Progenitor cell of endocrine pancreas (in vitro differentiated cells): Measurements from ENCODE around the gene PRDM9. TPM values are rescaled to one million over a fixed set of nuclear protein-coding genes. Genes with fewer than 3 reads are reported as not detected.
"Not testable (repeated sequence)": the region's sequence is repeated elsewhere in the genome, so short reads cannot be mapped to it uniquely, and the experiment has no call there.

Experiments used
- DNase-seq: peaks from one replicate; pipeline ENCODE4 v3.0.0; 2021; ENCODE audit warnings: low spot score; ENCODE audit not compliant: unreplicated experiment
- H3K27ac Mint-ChIP-seq: 2 replicates; pipeline ENCODE4 v1.8.0; 2021; ENCODE audit warnings: mild to moderate bottlenecking, moderate library complexity, mixed read lengths
- H3K27me3 Mint-ChIP-seq: 2 replicates; pipeline ENCODE4 v1.8.0; 2021; ENCODE audit warnings: mixed read lengths
- H3K36me3 Mint-ChIP-seq: 2 replicates; pipeline ENCODE4 v1.8.0; 2022; ENCODE audit warnings: mixed read lengths; ENCODE audit not compliant: insufficient read depth
- H3K4me1 Mint-ChIP-seq: 2 replicates; pipeline ENCODE4 v1.8.0; 2021; ENCODE audit warnings: low read depth, mixed read lengths
- H3K4me3 Mint-ChIP-seq: 2 replicates; pipeline ENCODE4 v1.8.0; 2021; ENCODE audit warnings: low read depth, mild to moderate bottlenecking, moderate library complexity, mixed read lengths
- H3K9me3 Mint-ChIP-seq: 2 replicates; pipeline ENCODE4 v1.8.0; 2021; ENCODE audit warnings: low read depth, mixed read lengths
- CTCF ChIP-seq: fragments of 200-600 bp; sonication (generic); IDR thresholded peaks from one replicate; pipeline ENCODE4 v1.5.0; 2021; ENCODE audit warnings: antibody characterized with exemption, mild to moderate bottlenecking; ENCODE audit not compliant: unreplicated experiment
- total RNA-seq: library from RNA; stranded (reverse); gene quantifications from 2 replicates; pipeline ENCODE4 v1.2.1, GENCODE V29; 2021

PRDM9 gene
- total RNA-seq, 1 donor from 2014 or later = not detected

GRCh38 chr5:23483090-23483489, 24.3 kb upstream of the PRDM9 start:
- H3K9me3 Mint-ChIP-seq = peaks cover 10% of the 10 kb centered on the region
- H3K27me3 Mint-ChIP-seq = no peaks in the 10 kb centered on the region
- no peak overlapping the region for H3K4me3 Mint-ChIP-seq
- no peaks in the 10 kb centered on the region for H3K4me1 Mint-ChIP-seq
- H3K27ac Mint-ChIP-seq = no peak overlapping the region
- H3K36me3 Mint-ChIP-seq = no peaks in the 10 kb centered on the region
- no peak for TF ChIP-seq CTCF
- no peak for DNase-seq

GRCh38 chr5:23484096-23484495, 23.3 kb upstream of the PRDM9 start:
- Mint-ChIP-seq H3K4me3 (no peak overlapping the region), H3K36me3 (no peaks in the 10 kb centered on the region), H3K27me3 (no peaks in the 10 kb centered on the region), H3K27ac (no peak overlapping the region), H3K9me3 (peaks cover 19% of the 10 kb centered on the region), H3K4me1 (no peaks in the 10 kb centered on the region)
- no peak for DNase-seq
- no peak for TF ChIP-seq CTCF

GRCh38 chr5:23486227-23486626, 21.2 kb upstream of the PRDM9 start:
- not testable (repeated sequence) for DNase-seq, H3K27ac Mint-ChIP-seq

GRCh38 chr5:23490993-23491392, 16.4 kb upstream of the PRDM9 start:
- Mint-ChIP-seq H3K4me3 (no peak overlapping the region), H3K27me3 (no peaks in the 10 kb centered on the region), H3K9me3 (peaks cover 19% of the 10 kb centered on the region), H3K4me1 (peaks cover 2% of the 10 kb centered on the region), H3K27ac (no peak overlapping the region), H3K36me3 (no peaks in the 10 kb centered on the region)
- no peak for DNase-seq
- no peak for TF ChIP-seq CTCF

More at GRCh38 chr5:23486227-23486626, 21.2 kb upstream of the PRDM9 start:
- H3K36me3 Mint-ChIP-seq, H3K4me3 Mint-ChIP-seq, H3K4me1 Mint-ChIP-seq, H3K27me3 Mint-ChIP-seq: not testable (repeated sequence)
- H3K9me3 Mint-ChIP-seq = peaks cover 19% of the 10 kb centered on the region

GRCh38 chr5:23494558-23494957, 12.9 kb upstream of the PRDM9 start:
- H3K27me3 Mint-ChIP-seq = no peaks in the 10 kb centered on the region
- H3K27ac Mint-ChIP-seq = no peak overlapping the region
- H3K9me3 Mint-ChIP-seq = no peaks in the 10 kb centered on the region
- H3K4me3 Mint-ChIP-seq = no peak overlapping the region
- no peak for DNase-seq
- H3K36me3 Mint-ChIP-seq = no peaks in the 10 kb centered on the region
- no peak for TF ChIP-seq CTCF
- H3K4me1 Mint-ChIP-seq = peaks cover 2% of the 10 kb centered on the region

- no peaks in the 10 kb centered on the region for H3K27me3 Mint-ChIP-seq
- no peak overlapping the region for H3K4me3 Mint-ChIP-seq
- peaks cover 6% of the 10 kb centered on the region for H3K9me3 Mint-ChIP-seq
- no peaks in the 10 kb centered on the region for H3K36me3 Mint-ChIP-seq
- no peak for DNase-seq
- TF ChIP-seq CTCF = no peak
- H3K27ac Mint-ChIP-seq = no peak overlapping the region
- H3K4me1 Mint-ChIP-seq = peaks cover 5% of the 10 kb centered on the region
Measured at GRCh38 chr5:23496576-23496975, 10.8 kb upstream of the PRDM9 start.
